CD14-positive monocyte (primary cell): ENCODE results near the gene GGT7. TPM values are rescaled to one million over a fixed set of nuclear protein-coding genes. Genes with fewer than 3 reads are reported as not detected.

Experiments used
- DNase-seq, 3 donors: peaks; one replicate each; pipeline ENCODE4 v3.0.0-alpha.2; 2011 to 2022
- H2AFZ ChIP-seq: 2 replicates; pipeline ENCODE4 v1.6.0; 2012; ENCODE audit warnings: mild to moderate bottlenecking, low read depth, low read length, inconsistent platforms; ENCODE audit not compliant: insufficient read depth, poor library complexity, severe bottlenecking
- H3K27ac ChIP-seq, 2 donors: 1 replicate in 1 of 2; 2 replicates in 1 of 2; pipeline ENCODE4 v1.5.1; 2012 to 2013; ENCODE audit warnings: low read length in 2 of 2, control low read depth in 1 of 2, inconsistent platforms in 1 of 2, low read depth in 1 of 2, mild to moderate bottlenecking in 1 of 2
- H3K27me3 ChIP-seq, 2 donors: one replicate each; pipeline versions ENCODE4 v1.6.0 to v1.6.1; 2011 to 2013; ENCODE audit warnings: low read length in 2 of 2; ENCODE audit not compliant: control insufficient read depth in 2 of 2, insufficient read depth in 2 of 2
- H3K36me3 ChIP-seq, 2 donors: replicated peaks in 1 of 2; 1 replicate in 1 of 2; 2 replicates in 1 of 2; pipeline versions ENCODE4 v1.5.1 to v1.6.1; 2012 to 2013; ENCODE audit warnings: low read length in 2 of 2, control low read depth in 1 of 2, inconsistent platforms in 1 of 2, mild to moderate bottlenecking in 1 of 2; ENCODE audit not compliant: insufficient read depth in 2 of 2, control insufficient read depth in 1 of 2
- H3K4me1 ChIP-seq, 2 donors: 1 replicate in 1 of 2; 2 replicates in 1 of 2; pipeline versions ENCODE4 v1.5.1 to v1.6.1; 2012 to 2013; ENCODE audit warnings: low read length in 2 of 2, control low read depth in 1 of 2, inconsistent platforms in 1 of 2, mild to moderate bottlenecking in 1 of 2, moderate library complexity in 1 of 2; ENCODE audit not compliant: insufficient read depth in 2 of 2, control insufficient read depth in 1 of 2
- H3K4me2 ChIP-seq: replicated peaks from 2 replicates; pipeline ENCODE3; 2012; ENCODE audit warnings: low read length, moderate library complexity, mild to moderate bottlenecking; ENCODE audit not compliant: poor library complexity, severe bottlenecking; ENCODE audit errors: extremely low read depth
- H3K4me3 ChIP-seq, 3 experiments: fragments of 200-600 bp in 1 of 3; sonication (generic) in 1 of 3; replicated peaks in 1 of 3; 1 replicate in 2 of 3; 2 replicates in 1 of 3; pipeline ENCODE4 v1.5.1; 2011 to 2013; ENCODE audit warnings: low read length in 3 of 3, mild to moderate bottlenecking in 3 of 3, control low read depth in 2 of 3, low read depth in 2 of 3, inconsistent platforms in 1 of 3, moderate library complexity in 1 of 3
- H3K79me2 ChIP-seq: 2 replicates; pipeline ENCODE4 v1.6.0; 2012; ENCODE audit warnings: mild to moderate bottlenecking, control low read depth, inconsistent platforms, low read length, moderate library complexity; ENCODE audit not compliant: insufficient read depth
- H3K9ac ChIP-seq: 2 replicates; pipeline ENCODE4 v1.6.0; 2017; ENCODE audit warnings: low read length, mild to moderate bottlenecking; ENCODE audit not compliant: insufficient read depth, poor library complexity, severe bottlenecking
- H3K9me3 ChIP-seq, 2 donors: replicated peaks in 1 of 2; 1 replicate in 1 of 2; 2 replicates in 1 of 2; pipeline versions ENCODE4 v1.5.1 to v1.6.1; 2012 to 2013; ENCODE audit warnings: low read length in 2 of 2, control low read depth in 1 of 2; ENCODE audit not compliant: control insufficient read depth in 1 of 2, insufficient read depth in 1 of 2
- H4K20me1 ChIP-seq: 2 replicates; pipeline ENCODE4 v1.6.0; 2012; ENCODE audit warnings: mild to moderate bottlenecking, low read length, control low read depth, moderate library complexity; ENCODE audit not compliant: insufficient read depth
- H3K27ac Mint-ChIP-seq, 7 donors: one replicate each; pipeline ENCODE4 v1.8.0; 2020; ENCODE audit warnings: mild to moderate bottlenecking in 7 of 7, mixed read lengths in 7 of 7, moderate library complexity in 6 of 7, inconsistent platforms in 2 of 7
- H3K27me3 Mint-ChIP-seq, 3 donors: one replicate each; pipeline ENCODE4 v1.8.0; 2021 to 2022; ENCODE audit warnings: low read depth in 3 of 3, mild to moderate bottlenecking in 3 of 3, mixed read lengths in 3 of 3, moderate library complexity in 3 of 3, inconsistent platforms in 1 of 3
- H3K36me3 Mint-ChIP-seq, 2 donors: one replicate each; pipeline ENCODE4 v1.8.0; 2020; ENCODE audit warnings: mixed read lengths in 2 of 2, inconsistent platforms in 1 of 2, mild to moderate bottlenecking in 1 of 2
- H3K4me1 Mint-ChIP-seq: one replicate; pipeline ENCODE4 v1.8.0; 2020; ENCODE audit warnings: mild to moderate bottlenecking, mixed read lengths
- H3K4me3 Mint-ChIP-seq, 2 donors: one replicate each; pipeline ENCODE4 v1.8.0; 2020; ENCODE audit warnings: mild to moderate bottlenecking in 2 of 2, mixed read lengths in 2 of 2, moderate library complexity in 1 of 2
- H3K9me3 Mint-ChIP-seq, 7 donors: one replicate each; pipeline ENCODE4 v1.8.0; 2020 to 2022; ENCODE audit warnings: mixed read lengths in 7 of 7, mild to moderate bottlenecking in 6 of 7, moderate library complexity in 6 of 7, inconsistent platforms in 2 of 7
- WGBS: methylation state at CpG from one replicate; pipeline ENCODE4 v1.1.5; 2013; ENCODE audit warnings: missing lambda C conversion rate; ENCODE audit not compliant: insufficient coverage; 5-methylcytosine and 5-hydroxymethylcytosine counted together
- intact Hi-C, 2 donors: fragments of 100-400 bp; cut with micrococcal nuclease; formaldehyde crosslinking; loops; one replicate each; pipeline versions ENCODE4 v1.15.0 to v1.15.1; 2023
- polyA plus RNA-seq, 3 donors: library from polyadenylated mRNA; depleted of rRNA in 1 of 3; unstranded in 2 of 3; stranded (reverse) in 1 of 3; fragments of 300-500 nt in 2 of 3; fragments of >200 nt in 1 of 3; fragmentation: Illumina TruSeq in 2 of 3; gene quantifications; 1 replicate in 2 of 3; 2 replicates in 1 of 3; pipeline ENCODE4 v1.2.3, GENCODE V29; 2012 to 2021
- TF ChIP-seq, protein P1 (sequence below): fragments of 200-600 bp; IDR thresholded peaks from one replicate; pipeline ENCODE4 v1.8.0; 2022; ENCODE audit warnings: antibody characterized with exemption, mild to moderate bottlenecking

GGT7 gene
- polyA plus RNA-seq, 3 donors, result 2.1 to 10.3 (median 2.4) TPM

DNA sequence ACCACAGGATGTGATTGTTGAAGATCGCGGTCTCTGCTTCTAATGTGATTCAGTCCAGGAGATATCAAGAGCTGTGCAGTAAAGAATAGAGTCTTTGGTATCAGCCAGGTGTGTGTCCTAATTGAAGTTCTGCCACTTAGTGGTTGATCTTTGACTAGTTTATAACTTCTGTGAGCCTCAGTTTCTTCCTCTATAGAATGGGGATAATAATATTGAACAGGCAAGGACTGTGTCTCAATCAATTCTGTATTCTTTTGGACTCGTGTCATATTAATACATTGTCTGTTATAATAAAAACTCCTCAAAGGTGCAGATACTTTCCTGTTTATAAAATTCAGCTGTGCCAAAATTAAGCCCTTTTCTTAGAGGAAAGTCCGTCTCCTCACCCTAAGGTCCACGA is 24.1 kb downstream of the GGT7 start:
- peaks cover 0 to 4% (median 2%) of the 10 kb centered on the region in 3 donors for H3K27me3 Mint-ChIP-seq

DNA sequence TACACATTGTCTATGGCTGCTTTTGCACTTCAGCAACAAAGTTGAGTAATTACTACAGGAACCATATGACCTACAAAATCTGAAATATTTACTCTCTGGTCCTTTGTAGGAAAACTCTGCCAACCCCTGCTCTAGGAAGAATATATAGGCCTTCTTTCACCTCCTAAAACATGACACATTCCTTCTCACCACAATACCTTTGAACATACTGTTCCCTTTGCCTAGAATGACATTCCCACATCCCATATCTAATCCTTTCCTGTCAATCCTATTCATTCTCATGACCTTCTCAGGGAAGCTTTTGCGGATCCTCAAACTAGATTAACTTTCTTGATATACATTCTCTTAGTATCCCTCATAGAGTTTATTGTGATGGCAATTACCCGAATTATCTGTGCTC is 29.2 kb downstream of the GGT7 start:
- H3K9me3 Mint-ChIP-seq, result peaks cover 0 to 1% (median 0%) of the 10 kb centered on the region in 7 donors
- intact Hi-C loops, result no loop called here
- Histone ChIP-seq H3K4me2 (no peak overlapping the region), H3K36me3 (no peaks in the 10 kb centered on the region), H3K4me3 (no peak overlapping the region), H3K9me3 (no peaks in the 10 kb centered on the region), H3K27me3 (no peaks in the 10 kb centered on the region), H4K20me1 (no peaks in the 10 kb centered on the region), H3K4me1 (no peaks in the 10 kb centered on the region), H3K79me2 (no peaks in the 10 kb centered on the region), H3K27ac (no peak overlapping the region), H3K9ac (no peak overlapping the region), H2AFZ (no peak overlapping the region)
- WGBS, result 100% methylated on average over 1 of the region's 2 CpGs
- H3K27ac Mint-ChIP-seq, result no peak overlapping the region
- H3K4me3 Mint-ChIP-seq, result no peak overlapping the region
- peaks cover 2% of the 10 kb centered on the region in 2 donors for H3K36me3 Mint-ChIP-seq
- TF ChIP-seq, protein P1, sequence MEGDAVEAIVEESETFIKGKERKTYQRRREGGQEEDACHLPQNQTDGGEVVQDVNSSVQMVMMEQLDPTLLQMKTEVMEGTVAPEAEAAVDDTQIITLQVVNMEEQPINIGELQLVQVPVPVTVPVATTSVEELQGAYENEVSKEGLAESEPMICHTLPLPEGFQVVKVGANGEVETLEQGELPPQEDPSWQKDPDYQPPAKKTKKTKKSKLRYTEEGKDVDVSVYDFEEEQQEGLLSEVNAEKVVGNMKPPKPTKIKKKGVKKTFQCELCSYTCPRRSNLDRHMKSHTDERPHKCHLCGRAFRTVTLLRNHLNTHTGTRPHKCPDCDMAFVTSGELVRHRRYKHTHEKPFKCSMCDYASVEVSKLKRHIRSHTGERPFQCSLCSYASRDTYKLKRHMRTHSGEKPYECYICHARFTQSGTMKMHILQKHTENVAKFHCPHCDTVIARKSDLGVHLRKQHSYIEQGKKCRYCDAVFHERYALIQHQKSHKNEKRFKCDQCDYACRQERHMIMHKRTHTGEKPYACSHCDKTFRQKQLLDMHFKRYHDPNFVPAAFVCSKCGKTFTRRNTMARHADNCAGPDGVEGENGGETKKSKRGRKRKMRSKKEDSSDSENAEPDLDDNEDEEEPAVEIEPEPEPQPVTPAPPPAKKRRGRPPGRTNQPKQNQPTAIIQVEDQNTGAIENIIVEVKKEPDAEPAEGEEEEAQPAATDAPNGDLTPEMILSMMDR, result no peak
- no peaks in the 10 kb centered on the region for H3K4me1 Mint-ChIP-seq
- DNase-seq, result no peak
- peaks cover 0 to 4% (median 4%) of the 10 kb centered on the region in 3 donors for H3K27me3 Mint-ChIP-seq

More for the DNA sequence above, 24.1 kb downstream of the GGT7 start:
- DNase-seq, result no peak
- no peak overlapping the region for H3K27ac Mint-ChIP-seq
- Histone ChIP-seq H3K9ac (no peak overlapping the region), H3K27ac (no peak overlapping the region), H3K36me3 (no peaks in the 10 kb centered on the region), H3K27me3 (no peaks in the 10 kb centered on the region), H3K79me2 (no peaks in the 10 kb centered on the region), H4K20me1 (no peaks in the 10 kb centered on the region), H3K4me1 (no peaks in the 10 kb centered on the region), H2AFZ (no peak overlapping the region), H3K9me3 (no peaks in the 10 kb centered on the region), H3K4me2 (no peak overlapping the region), H3K4me3 (no peak overlapping the region)
- no peak overlapping the region for H3K4me3 Mint-ChIP-seq
- intact Hi-C loops, result no loop called here
- H3K9me3 Mint-ChIP-seq, result no peaks in the 10 kb centered on the region
- 100% methylated on average over 2 of the region's 5 CpGs for WGBS
- TF ChIP-seq, protein P1, result no peak
- H3K36me3 Mint-ChIP-seq, result peaks cover 3 to 12% of the 10 kb centered on the region in 2 donors
- H3K4me1 Mint-ChIP-seq, result no peaks in the 10 kb centered on the region
